Measurements from ENCODE around the gene SIX1. TPM values are rescaled to one million over a fixed set of nuclear protein-coding genes. Genes with fewer than 3 reads are reported as not detected.

Gene SIX1
- total RNA-seq (2014; rRNA removed; shearing (Covaris generic)) = 7.7 and 11.8 TPM in 2 replicates

DNA sequence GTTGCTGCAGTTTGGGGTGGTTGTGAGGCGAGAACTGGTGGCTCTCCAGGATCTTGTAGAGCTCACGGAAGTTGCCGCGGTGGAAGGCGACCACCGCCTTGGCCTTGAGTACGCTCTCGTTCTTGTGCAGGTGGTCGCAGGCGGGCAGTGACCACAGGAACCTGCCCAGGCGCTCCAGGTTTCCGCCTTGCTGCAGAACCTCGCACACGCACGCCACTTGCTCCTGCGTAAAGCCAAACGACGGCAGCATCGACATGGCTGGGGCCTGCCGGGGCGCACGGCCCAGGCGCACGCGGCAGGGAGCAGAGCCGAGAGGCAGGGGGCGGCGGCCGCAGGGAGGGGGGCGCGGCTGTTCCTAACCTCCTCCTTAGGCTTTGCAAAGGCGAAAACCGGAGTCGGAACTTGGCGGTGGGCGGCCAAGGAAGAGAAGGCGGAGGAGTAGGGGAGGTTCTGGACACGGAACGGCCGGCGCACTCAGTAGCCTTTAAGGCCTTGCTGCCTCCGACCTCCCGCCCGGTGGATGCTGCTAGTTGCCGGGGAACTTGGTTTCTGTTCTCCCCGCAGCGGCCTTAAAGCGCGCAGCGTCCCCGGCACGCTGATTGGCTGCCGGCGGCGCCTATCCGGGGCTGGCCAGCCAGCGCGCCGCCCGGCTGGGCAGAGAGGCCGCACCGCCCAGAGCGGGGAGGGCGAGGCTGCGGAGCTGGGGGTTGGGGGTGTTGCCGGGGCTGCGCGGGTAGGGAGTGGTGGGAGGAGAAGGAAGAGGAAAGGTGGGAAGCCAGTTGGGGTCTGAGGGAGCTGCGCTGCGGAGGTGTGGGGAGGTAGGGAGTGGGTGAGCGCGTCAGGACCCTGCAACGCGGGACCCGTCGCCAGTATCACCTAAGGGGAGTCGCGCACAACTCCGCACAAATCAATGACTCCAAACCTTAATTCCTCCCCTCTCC is at the start of gene SIX1:
Gene SIX1, minus strand, starts transcription at position 544 of the 941 bp plus-strand sequence. Its CDS starts 288 bp downstream, at position 256.

Other genes with a start within 250 kb of the SIX1 start
- gene C14orf39, start 163.4 kb downstream of the SIX1 start, total RNA-seq (2014; rRNA removed; shearing (Covaris generic)) = 0.40 TPM in 1 of 2 replicates, not detected in the other
- 0.08 TPM in 1 of 2 replicates, not detected in the other for gene SIX6, start 140.3 kb downstream of the SIX1 start, total RNA-seq (2014; rRNA removed; shearing (Covaris generic))
- gene SIX4, start 74.9 kb upstream of the SIX1 start, total RNA-seq (2014; rRNA removed; shearing (Covaris generic)) = 7.5 and 11.8 TPM in 2 replicates
- 33.2 and 54.5 TPM in 2 replicates for gene MNAT1, start 85.3 kb upstream of the SIX1 start, total RNA-seq (2014; rRNA removed; shearing (Covaris generic))